Glomerular visceral epithelial cell (primary cell): ENCODE measurements around the gene ADD1.

Source experiments
- DNase-seq: peaks from one replicate; pipeline ENCODE4 v3.0.0-alpha.2; 2016; ENCODE audit errors: extremely low spot score

ADD1 gene

DNA sequence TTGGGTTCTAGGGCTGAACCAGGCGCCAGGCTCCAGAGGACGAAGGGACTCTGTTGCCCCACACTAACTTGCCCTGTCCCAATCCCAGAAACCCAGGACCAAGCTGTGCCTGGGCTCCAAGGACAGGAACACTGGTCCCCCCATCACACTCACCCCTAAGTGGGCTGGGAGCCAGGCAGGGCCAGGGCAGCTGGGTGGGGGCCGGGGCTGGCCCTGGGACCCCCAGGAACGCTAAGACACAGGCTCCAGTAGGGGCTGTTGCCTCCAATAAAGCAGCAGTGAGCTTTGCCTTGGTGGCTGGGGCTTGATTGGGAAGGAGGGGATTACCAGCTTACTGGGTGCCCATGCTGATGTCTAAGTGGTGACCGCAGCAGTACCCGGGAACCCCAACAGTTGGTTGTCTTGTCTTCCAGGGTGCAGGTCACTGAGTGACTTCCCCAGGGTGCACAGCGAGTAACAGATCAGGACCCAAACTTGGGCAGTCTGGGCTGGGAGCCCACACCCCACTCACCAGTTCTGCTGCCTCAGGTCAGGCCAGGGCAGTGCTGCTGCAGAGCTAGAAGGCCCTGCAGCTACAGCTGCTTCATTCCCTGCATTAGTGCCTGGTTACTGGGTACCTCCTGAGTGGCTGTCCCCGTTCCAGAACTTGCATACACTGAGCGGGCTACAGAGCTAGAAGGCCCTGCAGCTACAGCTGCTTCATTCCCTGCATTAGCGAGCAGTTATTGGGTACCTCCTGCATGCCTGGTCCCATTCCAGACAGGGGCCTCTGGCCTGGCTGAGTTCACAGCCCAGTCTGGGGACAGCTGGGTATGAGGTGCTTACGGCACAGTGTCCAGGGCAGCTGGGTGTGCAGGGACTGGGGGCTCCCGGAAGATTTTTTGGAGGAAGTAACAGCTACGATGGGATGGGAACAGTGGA lies 9.4 kb upstream of the ADD1 start:
- no peak for DNase-seq

- no peak for DNase-seq
These were observed 7.7 kb upstream of the ADD1 start for GRCh38 chr4:2835978-2836377.

DNA sequence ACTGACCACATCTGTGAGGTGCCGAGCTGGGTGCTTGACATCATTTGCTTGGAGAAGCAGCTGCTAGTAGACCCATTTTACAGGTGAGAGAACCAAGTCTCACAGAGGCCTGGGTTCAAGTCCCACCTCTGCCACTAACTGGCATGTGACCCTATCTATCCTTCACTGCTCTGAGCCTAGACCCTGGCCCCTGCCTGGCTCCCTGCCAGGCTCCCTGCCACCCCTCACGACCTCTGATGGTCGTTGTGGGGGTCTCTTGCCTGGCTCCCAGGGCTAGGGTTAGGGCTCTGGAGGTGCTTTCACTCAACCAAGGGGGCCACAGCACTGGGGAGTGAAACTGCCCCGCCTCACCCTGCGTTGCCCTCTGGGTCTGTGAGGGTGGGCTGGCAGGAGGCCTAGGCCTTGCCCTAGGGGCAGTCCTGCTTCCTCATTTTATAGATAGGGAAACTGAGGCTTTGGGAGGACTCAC lies 7.2 kb upstream of the ADD1 start:
- DNase-seq = no peak

GRCh38 chr4:2837110-2837903 lies 6.3 kb upstream of the ADD1 start:
- DNase-seq = no peak

DNA sequence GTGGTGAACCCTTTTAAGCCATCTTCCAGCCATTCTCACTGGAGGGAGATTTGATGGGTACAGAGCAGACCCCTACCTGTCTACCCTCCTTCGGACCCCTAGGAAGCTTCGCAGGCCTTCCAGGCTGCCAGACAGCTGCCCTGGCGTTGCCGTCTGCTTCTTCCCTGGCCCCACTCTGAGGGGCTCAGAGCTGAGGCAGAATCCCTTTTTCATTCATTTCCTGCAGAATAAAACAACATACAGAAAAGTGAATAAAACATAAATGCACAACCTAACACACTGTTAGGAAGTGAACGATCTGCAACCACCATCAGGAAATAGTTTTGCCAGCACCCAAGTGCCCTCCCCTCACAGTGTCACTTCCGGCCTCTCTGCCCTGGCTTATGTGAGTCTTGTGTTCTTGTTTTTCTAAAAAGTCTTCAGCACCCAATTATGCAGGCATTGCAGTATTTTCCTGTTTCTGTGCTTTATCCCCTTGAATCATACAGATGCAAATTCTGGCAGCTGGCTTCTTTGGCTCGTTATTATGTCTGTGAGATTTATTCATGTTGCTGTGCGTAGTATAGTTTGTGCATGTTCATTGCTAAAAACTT lies 5.6 kb upstream of the ADD1 start:
- DNase-seq = no peak

DNA sequence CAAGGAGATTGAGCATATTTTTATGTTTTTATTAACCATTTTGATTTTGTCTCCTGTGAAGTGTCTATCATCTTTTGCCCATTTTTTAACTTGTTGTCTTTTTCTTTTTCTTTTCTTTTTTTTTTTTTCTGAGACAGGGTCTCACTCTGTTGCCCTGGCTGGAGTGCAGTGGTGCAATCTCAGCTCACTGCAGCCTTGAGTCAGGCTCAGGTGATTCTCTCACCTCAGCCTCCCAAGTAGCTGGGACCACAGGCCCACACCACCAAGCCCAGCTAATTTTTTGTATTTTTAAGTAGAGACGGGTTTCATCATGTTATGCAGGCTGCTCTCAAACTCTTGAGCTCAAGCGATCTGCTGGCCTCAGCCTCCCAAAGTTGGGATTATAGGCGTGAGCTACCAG lies 4.6 kb upstream of the ADD1 start:
- DNase-seq = no peak

DNA sequence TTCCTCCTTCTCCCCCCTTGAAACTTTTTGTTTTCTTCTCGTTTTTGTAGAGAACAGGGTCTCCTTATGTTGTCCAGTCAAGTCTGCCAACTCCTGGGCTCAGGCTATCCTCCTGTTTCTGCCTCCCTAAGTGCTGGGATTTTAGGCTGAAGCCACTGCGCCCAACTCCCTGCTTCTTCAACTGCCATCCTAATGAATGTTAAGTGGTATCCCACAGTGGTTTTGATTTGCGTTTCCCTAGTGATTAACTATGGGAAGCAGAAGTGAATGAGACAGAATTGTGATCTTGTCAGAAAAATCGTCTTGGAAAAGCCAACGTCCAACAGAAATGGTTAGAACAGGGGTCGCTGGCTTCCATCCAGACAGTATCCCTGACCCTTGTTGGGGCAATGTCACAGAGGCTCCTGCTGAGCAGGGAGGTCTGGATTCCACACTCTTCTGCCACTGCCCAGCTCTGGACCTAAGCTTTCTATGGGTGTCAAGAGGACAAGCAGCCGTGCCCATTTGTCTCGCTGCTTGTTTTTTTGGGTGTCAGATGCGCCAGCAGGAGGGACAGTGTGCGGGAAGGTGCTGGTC lies 869 bp upstream of the ADD1 start:
- DNase-seq = peak; percentile 26

GRCh38 chr4:2843941-2844584 lies 419 bp downstream of the ADD1 start:
- DNase-seq = peak; percentile 44

DNA sequence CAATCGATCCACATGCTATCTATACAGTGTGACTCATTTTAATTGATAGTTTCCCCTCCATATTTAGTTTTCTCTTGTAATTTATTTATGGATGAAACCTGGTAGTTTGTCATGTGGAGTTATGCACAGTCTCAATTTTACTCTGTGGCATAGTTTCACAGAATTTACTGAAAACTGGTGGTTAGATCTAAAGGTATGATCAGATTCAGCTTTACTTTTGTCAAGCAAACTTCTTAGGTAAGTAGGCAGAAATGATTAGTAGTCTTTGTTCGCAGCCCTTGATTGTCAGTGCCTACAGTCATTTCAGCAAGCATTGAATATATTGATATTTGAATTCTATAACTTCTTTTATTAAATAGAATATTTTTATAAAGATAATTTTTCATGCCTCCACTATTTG lies 2.5 kb downstream of the ADD1 start:
- DNase-seq = no peak

- DNase-seq = no peak
These were observed 3.7 kb downstream of the ADD1 start for GRCh38 chr4:2847302-2847871.

DNA sequence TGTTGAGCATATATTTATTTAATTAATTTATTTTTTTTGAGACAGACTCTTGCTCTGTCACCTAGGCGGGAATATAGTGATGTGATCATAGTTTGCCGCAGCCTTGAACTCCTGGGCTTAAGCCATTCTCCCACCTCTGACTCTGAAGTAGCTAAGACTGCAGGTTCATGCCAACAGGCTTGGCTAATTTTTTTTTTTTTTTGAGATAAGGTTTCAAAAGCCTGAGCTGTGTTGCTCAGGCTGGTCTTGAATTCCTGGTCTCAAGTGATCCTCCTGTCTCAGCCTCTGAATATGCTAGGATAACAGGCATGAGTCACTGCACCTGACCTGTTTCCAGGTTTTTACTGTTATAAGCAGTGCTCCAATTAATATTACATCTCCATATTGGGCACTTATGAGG lies 4.8 kb downstream of the ADD1 start:
- DNase-seq = peak; percentile 23

- no peak for DNase-seq
These were observed 5.9 kb downstream of the ADD1 start for GRCh38 chr4:2849267-2850152.

DNA sequence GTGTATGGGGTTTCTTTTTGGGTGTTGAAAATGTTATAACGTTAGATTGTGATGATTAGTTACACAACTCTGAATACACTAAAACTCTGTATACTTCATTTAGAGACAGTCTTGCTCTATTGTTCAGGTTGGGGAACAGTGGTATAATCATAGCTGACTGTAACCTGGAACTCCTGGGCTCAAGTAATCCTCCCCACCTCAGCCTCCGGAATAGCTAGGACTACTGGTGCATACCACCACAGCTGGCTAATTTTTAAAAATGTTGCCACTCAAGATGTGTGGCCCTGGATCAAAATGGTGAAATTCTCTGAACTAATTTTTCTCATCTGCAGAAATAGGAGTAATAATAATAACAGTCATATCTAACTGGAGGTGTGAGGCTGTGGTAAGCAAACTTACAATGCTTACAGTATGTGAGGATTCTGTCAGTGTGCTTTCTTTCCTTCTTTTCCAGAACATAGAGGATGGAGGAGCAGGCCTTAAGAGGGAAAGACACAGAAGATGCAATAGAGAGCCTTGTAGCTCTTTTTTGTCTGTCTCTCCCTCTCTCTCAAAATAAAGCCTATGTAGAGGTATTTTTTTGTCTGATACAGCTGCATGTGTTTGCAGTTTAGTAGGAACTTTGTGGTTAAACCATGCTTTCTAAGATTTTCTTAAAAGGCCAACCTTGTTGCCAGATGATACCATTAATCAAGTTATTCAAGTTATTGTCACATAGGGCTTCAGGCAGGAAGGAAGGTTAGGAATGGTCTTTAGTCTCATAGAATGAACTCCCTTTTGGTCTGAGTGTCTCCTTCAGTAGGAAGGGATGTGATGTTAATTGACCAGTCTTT lies 7.5 kb downstream of the ADD1 start:
- peak; percentile 42 for DNase-seq

DNA sequence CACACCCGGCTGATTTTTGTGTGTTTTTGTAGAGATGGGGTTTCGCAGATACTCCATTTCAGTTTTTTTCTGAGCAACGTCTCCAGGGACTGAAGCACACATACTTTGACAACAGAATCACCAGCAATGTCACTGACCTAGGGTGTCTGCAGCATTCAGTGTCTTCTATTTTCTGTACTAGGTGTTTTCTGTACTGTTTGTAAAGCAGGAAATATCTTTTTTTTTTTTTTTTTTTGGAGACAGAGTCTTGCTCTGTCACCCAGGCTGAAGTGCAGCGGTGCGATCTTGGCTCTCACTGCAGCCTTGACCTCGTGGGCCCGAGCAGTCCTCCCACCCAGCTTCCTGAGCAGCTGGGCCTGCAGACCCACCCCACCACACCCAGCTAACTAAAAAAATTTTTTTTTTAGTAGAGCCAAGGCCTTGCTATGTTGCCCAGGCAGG lies 8.9 kb downstream of the ADD1 start:
- peak; percentile 25 for DNase-seq

GRCh38 chr4:2855584-2855983 lies 11.9 kb downstream of the ADD1 start:
- DNase-seq = no peak

- DNase-seq = no peak
These were observed 12.6 kb downstream of the ADD1 start for GRCh38 chr4:2856266-2856665.

GRCh38 chr4:2857349-2857927 lies 13.8 kb downstream of the ADD1 start:
- no peak for DNase-seq

- no peak for DNase-seq
These were observed 15.0 kb downstream of the ADD1 start for GRCh38 chr4:2858451-2859217.
